Endothelial cell of hepatic sinusoid (primary cell): ENCODE data around the gene PHETA1.
"Not testable (repeated sequence)": the region's sequence is repeated elsewhere in the genome, so short reads cannot be mapped to it uniquely, and the experiment has no call there.

Experiments
- in situ Hi-C: cut with HindIII; loops from 2 replicates; pipeline ENCODE4 v1.10.0; 2017; ENCODE audit warnings: low sequenced_read_pairs

Gene PHETA1

GRCh38 chr12:111352296-111352993 is 16.4 kb downstream of the PHETA1 start:
- in situ Hi-C loops = no loop called here

DNA sequence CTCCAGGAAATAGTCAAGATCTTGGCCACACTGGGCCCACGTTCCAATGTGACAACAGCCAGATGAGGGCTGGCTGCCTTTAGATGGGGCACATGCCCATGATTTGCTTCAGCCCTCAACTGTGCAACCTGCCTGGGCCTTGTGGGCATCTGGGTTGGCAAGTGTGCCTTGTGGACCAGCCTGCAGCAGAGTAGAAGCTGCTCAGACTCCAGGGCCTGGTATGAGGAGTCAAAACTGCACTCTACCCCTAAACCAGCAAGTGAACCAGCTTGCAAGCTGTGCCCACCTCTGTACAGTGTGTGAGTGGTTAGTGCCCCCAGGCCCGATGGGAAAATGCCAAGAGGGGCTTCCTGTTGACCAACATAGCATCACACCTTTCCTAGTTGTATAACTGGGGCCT is 17.9 kb downstream of the PHETA1 start:
- in situ Hi-C loops = no loop called here

DNA sequence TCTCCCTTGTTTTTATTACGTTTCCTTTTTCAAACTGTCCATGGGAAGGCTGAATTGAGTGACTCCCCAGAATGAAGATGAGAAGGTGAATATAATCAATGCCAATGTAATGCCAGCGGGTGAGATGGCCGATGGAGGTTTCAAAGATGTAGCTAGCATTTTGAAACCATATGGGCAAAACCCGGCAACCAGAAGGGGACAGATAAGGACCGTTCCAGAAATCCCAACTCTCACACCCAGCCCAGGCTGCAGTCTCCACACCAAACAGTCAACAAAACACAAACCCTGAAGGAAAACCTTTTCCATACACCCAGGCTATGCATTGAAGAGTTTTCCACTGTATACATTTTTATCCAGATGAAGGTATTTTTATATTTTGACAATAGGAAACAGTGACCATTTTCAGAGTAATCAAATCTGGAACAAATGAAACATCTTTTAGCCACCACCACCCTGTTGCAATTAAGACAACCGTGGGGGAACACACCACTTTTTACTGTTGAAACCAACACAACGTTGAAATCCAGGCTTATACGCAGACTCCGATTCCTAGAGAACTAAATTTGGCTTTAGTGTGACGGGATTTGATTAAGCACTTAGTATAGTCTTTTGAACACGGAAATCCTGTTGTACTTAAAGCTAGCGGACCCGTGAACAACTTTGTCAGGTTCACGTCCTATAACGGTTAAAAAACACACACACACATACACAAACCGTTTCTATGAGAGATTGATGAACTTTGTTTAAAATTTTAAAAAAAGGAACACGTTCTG is 19.0 kb downstream of the PHETA1 start:
- in situ Hi-C loops = no loop called here

- in situ Hi-C loops = no loop called here
These were observed 19.7 kb downstream of the PHETA1 start for GRCh38 chr12:111349101-111349747.

- in situ Hi-C loops = no loop called here
These were observed 20.8 kb downstream of the PHETA1 start for GRCh38 chr12:111347891-111348644.

- in situ Hi-C loops = loop anchor here (5.0 kb wide), 1 partner anchor 113 kb away; no protein-coding TSS in a partner anchor
These were observed 24.5 kb downstream of the PHETA1 start for GRCh38 chr12:111344254-111344875.

DNA sequence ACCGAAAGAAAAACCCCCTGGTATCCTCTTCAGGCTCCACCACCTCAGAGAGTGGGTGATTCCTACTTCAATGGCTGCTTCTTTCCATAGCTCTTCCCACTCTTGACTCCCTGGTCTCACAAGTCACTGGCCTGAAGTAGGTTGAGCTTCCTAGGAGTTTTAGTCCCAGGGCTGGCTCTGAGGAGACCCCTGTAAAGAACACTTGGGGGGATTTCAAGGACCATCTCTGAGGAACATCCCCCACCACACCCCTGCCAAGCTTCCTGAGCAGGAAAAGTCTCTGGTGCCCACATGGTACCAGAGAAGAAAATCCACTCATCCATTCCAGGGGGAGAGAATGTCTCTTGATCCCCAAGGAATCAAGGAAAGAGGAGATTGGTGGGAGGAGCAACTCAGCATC is 25.7 kb downstream of the PHETA1 start:
- in situ Hi-C loops = loop anchor here (5.0 kb wide), 1 partner anchor 114 kb away; no protein-coding TSS in a partner anchor

DNA sequence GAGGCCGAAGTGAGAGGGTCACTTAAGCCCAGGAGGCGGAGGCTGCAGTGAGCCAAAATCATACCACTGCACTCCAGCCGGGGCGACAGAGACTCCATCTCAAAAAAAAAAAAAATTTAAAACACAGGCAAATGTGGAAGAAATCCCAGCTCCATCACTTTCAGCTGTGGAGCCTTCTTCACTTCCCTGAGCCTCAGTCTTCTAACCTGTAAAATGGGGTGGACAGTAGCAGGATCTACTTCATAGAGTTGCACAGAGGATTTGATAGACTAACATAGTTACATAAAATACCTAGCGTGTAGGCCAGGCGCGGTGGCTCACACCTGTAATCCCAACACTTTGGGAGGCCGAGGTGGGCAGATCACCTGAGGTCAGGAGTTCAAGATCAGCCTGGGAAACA is 26.5 kb downstream of the PHETA1 start:
- in situ Hi-C loops = loop anchor here (5.0 kb wide), 1 partner anchor 115 kb away; no protein-coding TSS in a partner anchor

DNA sequence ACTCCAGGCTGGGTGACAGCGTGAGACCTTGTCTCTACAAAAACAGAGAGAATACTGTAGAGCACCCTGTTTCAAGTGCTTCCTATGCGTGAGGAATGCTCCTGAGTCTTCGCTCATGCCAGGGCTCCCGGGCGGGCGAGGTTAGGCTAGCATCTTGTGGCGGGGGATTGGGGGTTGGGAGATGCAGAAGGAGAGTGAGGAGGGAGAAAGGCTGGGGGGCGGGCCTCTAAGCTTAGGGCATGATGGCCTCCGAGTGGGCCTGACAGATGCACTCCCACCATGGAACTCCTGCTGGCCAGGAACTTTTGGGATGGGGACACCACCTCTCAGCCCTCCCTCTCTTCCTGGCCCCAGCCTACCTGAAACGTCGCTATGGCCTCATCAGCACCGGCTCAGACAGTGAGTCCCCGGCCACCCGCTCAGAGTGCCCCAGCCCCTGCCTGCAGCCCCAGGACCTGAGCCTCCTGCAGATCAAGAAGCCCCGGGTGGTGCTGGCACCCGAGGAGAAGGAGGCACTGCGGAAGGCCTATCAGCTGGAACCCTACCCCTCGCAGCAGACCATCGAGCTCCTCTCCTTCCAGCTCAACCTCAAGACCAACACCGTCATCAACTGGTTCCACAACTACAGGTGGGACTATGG is 27.3 kb downstream of the PHETA1 start:
- in situ Hi-C loops = loop anchor here (5.0 kb wide), 1 partner anchor 116 kb away; no protein-coding TSS in a partner anchor

GRCh38 chr12:111340680-111341079 is 28.2 kb downstream of the PHETA1 start:
- in situ Hi-C loops = loop anchor here (5.0 kb wide), 1 partner anchor 117 kb away; no protein-coding TSS in a partner anchor

GRCh38 chr12:111340231-111340630 is 28.7 kb downstream of the PHETA1 start:
- in situ Hi-C loops = loop anchor here (5.0 kb wide), 1 partner anchor 117 kb away; no protein-coding TSS in a partner anchor

DNA sequence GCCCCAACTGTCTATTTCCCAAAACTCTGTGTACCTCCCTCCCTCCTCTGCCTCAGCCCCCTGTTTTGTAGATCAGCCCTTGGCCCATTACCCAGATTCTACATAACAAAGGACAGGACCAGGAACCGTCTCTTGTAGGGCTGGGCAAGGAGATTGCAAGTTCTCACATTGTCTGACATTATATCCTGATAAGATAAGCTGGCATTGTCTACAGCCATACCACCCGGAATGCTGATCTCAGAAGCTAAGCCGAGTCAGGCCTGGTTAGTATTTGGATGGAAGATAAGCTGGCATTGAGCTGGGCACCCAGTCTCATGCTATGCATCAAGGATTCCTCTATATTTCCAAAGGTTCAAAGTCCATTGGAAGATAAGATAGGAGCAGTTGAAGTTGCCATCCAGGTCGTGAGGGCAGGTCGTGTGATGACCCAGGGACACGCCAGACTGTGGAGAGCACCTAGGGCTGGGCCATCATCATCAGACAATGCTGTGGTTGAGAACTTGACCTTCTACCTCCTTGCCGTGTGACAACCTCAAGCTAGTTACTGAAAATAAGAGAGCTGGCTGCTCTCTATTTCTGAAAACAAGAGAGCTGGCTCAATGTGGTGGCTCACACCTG is 29.5 kb downstream of the PHETA1 start:
- in situ Hi-C loops = no loop called here

GRCh38 chr12:111338096-111338495 is 30.8 kb downstream of the PHETA1 start:
- in situ Hi-C loops = no loop called here

DNA sequence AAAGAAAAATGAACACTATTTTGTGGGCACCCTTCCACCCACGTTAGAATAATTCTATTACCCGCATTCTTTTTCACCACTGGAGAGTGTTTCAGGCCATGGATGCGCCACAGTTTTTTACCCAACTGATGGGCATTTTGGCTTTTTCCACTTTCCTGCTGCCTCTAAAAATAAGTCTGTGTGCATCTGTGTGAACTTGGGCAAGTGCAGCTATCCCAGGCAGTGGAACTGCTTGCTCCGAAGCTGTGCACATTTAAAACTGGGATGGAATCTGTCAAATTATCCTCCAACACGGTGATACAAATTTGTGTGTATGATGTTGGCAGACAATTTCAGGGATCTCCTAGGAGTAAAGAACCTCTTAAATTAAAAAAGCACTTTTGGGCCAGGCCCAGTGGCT is 31.5 kb downstream of the PHETA1 start:
- in situ Hi-C loops = no loop called here

GRCh38 chr12:111336411-111336810 is 32.5 kb downstream of the PHETA1 start:
- in situ Hi-C loops = not testable (repeated sequence)

- in situ Hi-C loops = no loop called here
These were observed 33.1 kb downstream of the PHETA1 start for GRCh38 chr12:111335811-111336210.

DNA sequence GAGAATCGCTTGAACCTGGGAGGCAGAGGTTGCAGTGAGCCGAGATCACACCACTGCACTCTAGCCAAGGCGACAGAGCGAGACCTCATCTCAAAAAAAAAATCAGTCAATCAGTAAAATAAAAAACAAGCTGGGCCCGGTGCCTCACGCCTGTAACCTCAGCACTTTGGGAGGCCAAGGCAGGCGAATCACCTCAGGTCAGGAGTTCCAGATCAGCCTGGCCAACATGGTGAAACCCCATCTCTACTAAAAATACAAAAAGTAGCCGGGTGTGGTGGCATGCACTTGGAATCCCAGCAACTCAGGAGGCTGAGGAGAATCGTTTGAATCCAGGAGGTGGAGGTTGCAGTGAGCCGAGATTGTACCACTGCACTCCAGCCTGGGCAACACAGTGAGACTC is 33.6 kb downstream of the PHETA1 start:
- in situ Hi-C loops = not testable (repeated sequence)

GRCh38 chr12:111334393-111334915 is 34.4 kb downstream of the PHETA1 start:
- in situ Hi-C loops = no loop called here
